Measurements from ENCODE around the gene GPLD1. TPM values are rescaled to one million over a fixed set of nuclear protein-coding genes. Genes with fewer than 3 reads are reported as not detected.

GPLD1 gene
- total and polyA plus RNA-seq, 2 donors from 2014 or later = 0.41 to 0.94 TPM

DNA sequence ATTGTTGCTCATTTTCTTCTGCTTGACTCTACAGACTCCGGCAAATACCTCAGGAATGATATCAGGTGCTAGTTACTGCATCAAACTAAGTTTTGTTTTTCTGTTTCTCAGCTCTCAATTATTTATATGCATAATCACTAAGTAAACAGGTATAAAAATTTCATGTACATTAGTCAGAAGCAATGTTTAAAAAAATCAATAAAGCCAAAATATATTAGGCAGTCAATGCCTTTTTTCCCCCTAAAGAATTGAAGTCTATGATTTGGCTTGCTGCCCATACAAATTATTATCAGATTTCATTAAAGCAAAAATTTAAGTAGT lies 107.2 kb downstream of the GPLD1 start:
- peak overlapping the region; percentile 67 to 68 for H3K27ac ChIP-seq (ENCODE audit: low read depth in 2 of 2, low read length in 2 of 2)
- intact Hi-C loops (cut with DNase I) = no loop called here
- no peaks in the 10 kb centered on the region for H3K9me3 ChIP-seq (ENCODE audit: control insufficient read depth in 2 of 3, insufficient read depth in 1 of 3, low read length in 3 of 3)
- H3K4me3 ChIP-seq (ENCODE audit: low read length in 3 of 3) = peak overlapping the region in 2 of 3 donors; percentile 16 to 59
- peaks cover 0 to 8% (median 0%) of the 10 kb centered on the region in 3 donors for H3K4me1 ChIP-seq (ENCODE audit: control insufficient read depth in 2 of 3, insufficient read depth in 2 of 3, low read depth in 1 of 3, low read length in 3 of 3)
- no peaks in the 10 kb centered on the region for H3K27me3 ChIP-seq (ENCODE audit: control insufficient read depth, insufficient read depth, low read length)
- DNase-seq = no peak
- peak overlapping the region in 1 of 3 donors; percentile 58 for H3K9ac ChIP-seq (ENCODE audit: low read length in 3 of 3)
- TF ChIP-seq, protein P1, sequence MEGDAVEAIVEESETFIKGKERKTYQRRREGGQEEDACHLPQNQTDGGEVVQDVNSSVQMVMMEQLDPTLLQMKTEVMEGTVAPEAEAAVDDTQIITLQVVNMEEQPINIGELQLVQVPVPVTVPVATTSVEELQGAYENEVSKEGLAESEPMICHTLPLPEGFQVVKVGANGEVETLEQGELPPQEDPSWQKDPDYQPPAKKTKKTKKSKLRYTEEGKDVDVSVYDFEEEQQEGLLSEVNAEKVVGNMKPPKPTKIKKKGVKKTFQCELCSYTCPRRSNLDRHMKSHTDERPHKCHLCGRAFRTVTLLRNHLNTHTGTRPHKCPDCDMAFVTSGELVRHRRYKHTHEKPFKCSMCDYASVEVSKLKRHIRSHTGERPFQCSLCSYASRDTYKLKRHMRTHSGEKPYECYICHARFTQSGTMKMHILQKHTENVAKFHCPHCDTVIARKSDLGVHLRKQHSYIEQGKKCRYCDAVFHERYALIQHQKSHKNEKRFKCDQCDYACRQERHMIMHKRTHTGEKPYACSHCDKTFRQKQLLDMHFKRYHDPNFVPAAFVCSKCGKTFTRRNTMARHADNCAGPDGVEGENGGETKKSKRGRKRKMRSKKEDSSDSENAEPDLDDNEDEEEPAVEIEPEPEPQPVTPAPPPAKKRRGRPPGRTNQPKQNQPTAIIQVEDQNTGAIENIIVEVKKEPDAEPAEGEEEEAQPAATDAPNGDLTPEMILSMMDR (IDR thresholded peaks at IDR 0.05; ENCODE audit: borderline replicate concordance, extremely low read depth, insufficient read depth) = no peak
- H3K36me3 ChIP-seq (ENCODE audit: control insufficient read depth in 2 of 3, insufficient read depth in 3 of 3, low read length in 3 of 3) = no peaks in the 10 kb centered on the region
- no peak for FAIRE-seq

DNA sequence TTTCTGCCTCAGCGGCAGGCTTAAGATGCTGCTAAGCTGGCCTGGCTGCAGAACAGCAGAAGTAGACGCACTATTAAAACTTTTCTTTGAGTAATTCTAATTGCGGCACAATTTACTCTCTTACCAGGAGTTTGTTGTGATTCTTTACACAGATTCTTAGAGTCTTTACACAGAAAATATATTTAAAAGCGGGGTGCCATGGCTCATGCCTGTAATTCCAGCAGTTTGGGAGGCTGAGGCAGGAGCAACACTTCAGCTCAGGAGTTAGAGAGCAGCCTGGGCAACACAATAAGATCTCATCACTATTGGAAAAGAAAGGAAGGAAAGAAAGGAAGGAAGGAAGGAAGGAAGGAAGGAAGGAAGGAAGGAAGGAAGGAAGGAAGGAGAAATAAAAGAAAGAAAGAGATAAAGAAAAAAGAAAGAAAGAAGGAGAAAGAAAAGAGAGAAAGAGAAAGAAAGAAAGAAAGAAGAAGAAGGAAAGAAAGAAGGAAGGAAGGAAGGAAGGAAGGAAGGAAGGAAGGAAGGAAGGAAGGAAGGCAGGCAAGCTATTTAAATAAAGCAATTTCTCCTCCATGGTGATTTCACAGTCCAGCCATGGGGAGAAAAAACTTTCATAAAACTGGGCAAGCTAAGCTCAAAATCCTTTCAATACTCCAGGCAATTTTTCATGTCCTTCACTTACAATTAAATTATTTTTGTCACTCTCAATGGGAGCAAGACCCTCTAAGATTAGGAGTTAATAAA lies 107.7 kb downstream of the GPLD1 start:
- Histone ChIP-seq H3K9ac (ENCODE audit: low read length in 3 of 3) (peak overlapping the region in 1 of 3 donors; percentile 36), H3K36me3 (ENCODE audit: control insufficient read depth in 2 of 3, insufficient read depth in 3 of 3, low read length in 3 of 3) (no peaks in the 10 kb centered on the region), H3K4me1 (ENCODE audit: control insufficient read depth in 2 of 3, insufficient read depth in 2 of 3, low read depth in 1 of 3, low read length in 3 of 3) (peaks cover 0 to 8% (median 0%) of the 10 kb centered on the region in 3 donors), H3K27ac (ENCODE audit: low read depth in 2 of 2, low read length in 2 of 2) (no peak overlapping the region), H3K4me3 (ENCODE audit: low read length in 3 of 3) (peak overlapping the region in 2 of 3 donors; percentile 3 to 59), H3K9me3 (ENCODE audit: control insufficient read depth in 2 of 3, insufficient read depth in 1 of 3, low read length in 3 of 3) (no peaks in the 10 kb centered on the region), H3K27me3 (ENCODE audit: control insufficient read depth, insufficient read depth, low read length) (no peaks in the 10 kb centered on the region)
- intact Hi-C loops (cut with DNase I) = no loop called here
- no peak for FAIRE-seq
- TF ChIP-seq, protein P1 (IDR thresholded peaks at IDR 0.05; ENCODE audit: borderline replicate concordance, extremely low read depth, insufficient read depth) = no peak
- DNase-seq = no peak

DNA sequence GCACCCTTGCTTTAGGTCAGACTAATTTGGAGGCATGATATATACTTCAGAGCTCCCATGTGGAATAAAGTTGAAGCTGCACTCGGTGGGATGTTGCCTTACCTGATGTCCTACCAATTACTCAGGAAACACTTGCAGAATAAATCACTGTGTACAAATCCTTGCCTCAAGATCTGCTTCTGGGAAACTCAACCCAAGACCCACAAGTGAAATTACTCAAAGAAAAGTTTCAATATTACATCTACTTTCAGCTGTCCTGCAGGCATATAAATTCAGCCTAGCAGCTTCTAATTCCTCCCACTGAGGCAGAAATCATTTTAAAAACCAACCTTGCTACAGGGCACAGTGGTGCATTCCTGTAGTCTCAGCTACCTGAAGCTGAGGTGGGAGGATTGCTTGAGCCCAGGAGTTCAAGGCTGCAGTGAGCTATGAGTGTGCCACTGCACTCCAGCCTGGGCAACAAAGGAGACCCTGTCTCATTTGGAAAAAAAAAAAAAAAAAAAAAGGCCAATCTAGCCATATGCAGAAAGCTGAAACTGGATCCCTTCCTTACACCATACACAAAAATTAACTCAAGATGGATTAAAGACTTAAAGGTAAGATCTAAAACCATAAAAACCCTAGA lies 110.8 kb downstream of the GPLD1 start:
- Histone ChIP-seq H3K9me3 (ENCODE audit: control insufficient read depth in 2 of 3, insufficient read depth in 1 of 3, low read length in 3 of 3) (no peaks in the 10 kb centered on the region), H3K36me3 (ENCODE audit: control insufficient read depth in 2 of 3, insufficient read depth in 3 of 3, low read length in 3 of 3) (no peaks in the 10 kb centered on the region), H3K9ac (ENCODE audit: low read length in 3 of 3) (no peak overlapping the region), H3K27ac (ENCODE audit: low read depth in 2 of 2, low read length in 2 of 2) (no peak overlapping the region), H3K4me1 (ENCODE audit: control insufficient read depth in 2 of 3, insufficient read depth in 2 of 3, low read depth in 1 of 3, low read length in 3 of 3) (peaks cover 0 to 7% (median 0%) of the 10 kb centered on the region in 3 donors), H3K4me3 (ENCODE audit: low read length in 3 of 3) (no peak overlapping the region), H3K27me3 (ENCODE audit: control insufficient read depth, insufficient read depth, low read length) (no peaks in the 10 kb centered on the region)
- FAIRE-seq (no peak), DNase-seq (no peak)
- TF ChIP-seq, protein P1 (IDR thresholded peaks at IDR 0.05; ENCODE audit: borderline replicate concordance, extremely low read depth, insufficient read depth) = no peak
- intact Hi-C loops (cut with DNase I) = no loop called here

Other genes starting within 250 kb of the GPLD1 start
- gene DCDC2, start 131.5 kb downstream of the GPLD1 start, total RNA-seq = 110 TPM
- gene DCDC2, start 131.5 kb downstream of the GPLD1 start, polyA plus RNA-seq (ENCODE audit: insufficient read depth, low read depth, low replicate concordance) = 22.1 TPM
- gene MRS2, start 86.6 kb downstream of the GPLD1 start, total RNA-seq = 23.6 TPM
- 27.8 TPM for gene MRS2, start 86.6 kb downstream of the GPLD1 start, polyA plus RNA-seq (ENCODE audit: insufficient read depth, low read depth, low replicate concordance)
- 10.4 TPM for gene ALDH5A1, start 5.4 kb upstream of the GPLD1 start, total RNA-seq
- gene ALDH5A1, start 5.4 kb upstream of the GPLD1 start, polyA plus RNA-seq (ENCODE audit: insufficient read depth, low read depth, low replicate concordance) = 11.0 TPM
- 0.16 TPM for gene KIAA0319, start 156.6 kb upstream of the GPLD1 start, total RNA-seq
- 0.11 TPM for gene KIAA0319, start 156.6 kb upstream of the GPLD1 start, polyA plus RNA-seq (ENCODE audit: insufficient read depth, low read depth, low replicate concordance)
- gene TDP2, start 177.3 kb upstream of the GPLD1 start, total RNA-seq = 33.0 TPM
- gene TDP2, start 177.3 kb upstream of the GPLD1 start, polyA plus RNA-seq (ENCODE audit: insufficient read depth, low read depth, low replicate concordance) = 82.9 TPM
- gene ACOT13, start 177.5 kb upstream of the GPLD1 start, total RNA-seq = 15.3 TPM
- gene ACOT13, start 177.5 kb upstream of the GPLD1 start, polyA plus RNA-seq (ENCODE audit: insufficient read depth, low read depth, low replicate concordance) = 109 TPM
- 114 TPM for gene C6orf62, start 229.6 kb upstream of the GPLD1 start, total RNA-seq
- gene C6orf62, start 229.6 kb upstream of the GPLD1 start, polyA plus RNA-seq (ENCODE audit: insufficient read depth, low read depth, low replicate concordance) = 55.8 TPM